ENCODE measurements around the gene POLR1C.
A peak's percentile ranks its signal among the peaks of the same experiment; 100 is the strongest.

POLR1C gene

GRCh38 chr6:43503443-43503842 is 13.4 kb upstream of the POLR1C start:
- no peaks in the 10 kb centered on the region for H3K9me3 ChIP-seq (replicated peaks in 1 of 11)
- no peak overlapping the region; a peak in 1 of 22 replicates for H3K9ac ChIP-seq
- peaks cover 0 to 73% (median 27%) of the 10 kb centered on the region in 11 experiments; a peak in 18 of 22 replicates for H4K20me1 ChIP-seq
- H3K4me3 ChIP-seq: no peak overlapping the region
- no peak overlapping the region for H3K27ac ChIP-seq
- no peak for TF ChIP-seq Cebpa-rat (IDR thresholded peaks at IDR 0.05)
- H3K4me1 ChIP-seq: peaks cover 0 to 19% (median 11%) of the 10 kb centered on the region in 10 experiments; a peak in 16 of 20 replicates
- H3K36me3 ChIP-seq: peaks cover 67 to 78% (median 76%) of the 10 kb centered on the region in 11 experiments
- H3K27me3 ChIP-seq: peaks cover 11 to 16% (median 14%) of the 10 kb centered on the region in 11 experiments
- no peak overlapping the region for H3K4me2 ChIP-seq

GRCh38 chr6:43504756-43505593 is 11.9 kb upstream of the POLR1C start:
- Histone ChIP-seq H4K20me1 (peaks cover 0 to 77% (median 36%) of the 10 kb centered on the region in 11 experiments; a peak in 18 of 22 replicates), H3K4me3 (no peak overlapping the region), H3K9ac (no peak overlapping the region), H3K4me1 (peaks cover 11 to 32% (median 23%) of the 10 kb centered on the region in 10 experiments; a peak in 19 of 20 replicates), H3K27ac (no peak overlapping the region), H3K36me3 (peaks cover 52 to 63% (median 61%) of the 10 kb centered on the region in 11 experiments), H3K9me3 (replicated peaks in 1 of 11) (no peaks in the 10 kb centered on the region), H3K27me3 (peaks cover 26 to 31% (median 29%) of the 10 kb centered on the region in 11 experiments), H3K4me2 (no peak overlapping the region)
- no peak for TF ChIP-seq Cebpa-rat (IDR thresholded peaks at IDR 0.05)

GRCh38 chr6:43505718-43506117 is 11.2 kb upstream of the POLR1C start:
- peaks cover 47 to 58% (median 54%) of the 10 kb centered on the region in 11 experiments for H3K36me3 ChIP-seq

GRCh38 chr6:43506171-43506570 is 10.7 kb upstream of the POLR1C start:
- H3K4me1 ChIP-seq: peaks cover 18 to 42% (median 31%) of the 10 kb centered on the region in 10 experiments
- H3K36me3 ChIP-seq: peaks cover 47 to 58% (median 54%) of the 10 kb centered on the region in 11 experiments
- H3K9ac ChIP-seq: peak overlapping the region in 4 of 11 experiments; percentile 28 to 47 (median 30); a peak in 3 of 22 replicates
- H4K20me1 ChIP-seq: peaks cover 7 to 84% (median 45%) of the 10 kb centered on the region in 11 experiments; a peak in 20 of 22 replicates
- H3K27ac ChIP-seq: 0 out of 22 replicates have a peak overlapping the region, but pooled peaks of 1 of the 11 experiments have one; percentile 12
- H3K9me3 ChIP-seq (replicated peaks in 1 of 11): no peaks in the 10 kb centered on the region
- no peak for TF ChIP-seq Cebpa-rat (IDR thresholded peaks at IDR 0.05)
- peaks cover 32 to 39% (median 36%) of the 10 kb centered on the region in 11 experiments for H3K27me3 ChIP-seq
- H3K4me2 ChIP-seq: peak overlapping the region in 6 of 11 experiments; percentile 0 to 41 (median 18); a peak in 6 of 22 replicates
- H3K4me3 ChIP-seq: no peak overlapping the region

More at GRCh38 chr6:43505718-43506117, 11.2 kb upstream of the POLR1C start:
- H3K27me3 ChIP-seq: peaks cover 32 to 39% (median 35%) of the 10 kb centered on the region in 11 experiments
- H3K4me3 ChIP-seq: no peak overlapping the region
- peaks cover 16 to 38% (median 28%) of the 10 kb centered on the region in 10 experiments for H3K4me1 ChIP-seq
- peak overlapping the region in 5 of 11 experiments; percentile 0 to 41 (median 12); a peak in 4 of 22 replicates for H3K4me2 ChIP-seq
- peak overlapping the region in 4 of 11 experiments; percentile 28 to 47 (median 30); a peak in 1 of 22 replicates for H3K9ac ChIP-seq
- H4K20me1 ChIP-seq: peaks cover 4 to 80% (median 40%) of the 10 kb centered on the region in 11 experiments; a peak in 20 of 22 replicates
- no peaks in the 10 kb centered on the region for H3K9me3 ChIP-seq (replicated peaks in 1 of 11)
- 0 out of 22 replicates have a peak overlapping the region, but pooled peaks of 1 of the 11 experiments have one; percentile 12 for H3K27ac ChIP-seq
- no peak for TF ChIP-seq Cebpa-rat (IDR thresholded peaks at IDR 0.05)

GRCh38 chr6:43506667-43507471 is 10.0 kb upstream of the POLR1C start:
- Histone ChIP-seq H3K4me1 (peaks cover 23 to 49% (median 38%) of the 10 kb centered on the region in 10 experiments), H3K9me3 (replicated peaks in 1 of 11) (no peaks in the 10 kb centered on the region), H3K9ac (peak overlapping the region in 2 of 11 experiments; percentile 31 to 47; a peak in 2 of 22 replicates), H3K27me3 (peaks cover 32 to 39% (median 36%) of the 10 kb centered on the region in 11 experiments), H3K27ac (no peak overlapping the region), H4K20me1 (peaks cover 13 to 91% (median 52%) of the 10 kb centered on the region in 11 experiments; a peak in 20 of 22 replicates), H3K36me3 (peaks cover 49 to 59% (median 55%) of the 10 kb centered on the region in 11 experiments), H3K4me2 (peak overlapping the region in 4 of 11 experiments; percentile 0 to 41 (median 14); a peak in 3 of 22 replicates), H3K4me3 (no peak overlapping the region)
- no peak for TF ChIP-seq Cebpa-rat (IDR thresholded peaks at IDR 0.05)

GRCh38 chr6:43508481-43509141 is 8.3 kb upstream of the POLR1C start:
- Histone ChIP-seq H3K4me2 (peak overlapping the region; percentile 88 to 99 (median 97); a peak in 20 of 22 replicates), H3K4me1 (peaks cover 40 to 67% (median 54%) of the 10 kb centered on the region in 10 experiments), H3K27me3 (peaks cover 32 to 39% (median 36%) of the 10 kb centered on the region in 11 experiments), H3K9me3 (replicated peaks in 1 of 11) (no peaks in the 10 kb centered on the region), H3K27ac (no peak overlapping the region), H4K20me1 (peaks cover 29 to 93% (median 69%) of the 10 kb centered on the region in 11 experiments; a peak in 20 of 22 replicates), H3K36me3 (peaks cover 49 to 59% (median 55%) of the 10 kb centered on the region in 11 experiments), H3K9ac (peak overlapping the region in 1 of 11 experiments; percentile 24; a peak in 2 of 22 replicates), H3K4me3 (peak overlapping the region in 2 of 10 experiments; percentile 64 to 66; a peak in 1 of 20 replicates)
- TF ChIP-seq Cebpa-rat (IDR thresholded peaks at IDR 0.05): no peak

- Histone ChIP-seq H3K4me3 (peak overlapping the region; percentile 60 to 80 (median 68)), H3K4me2 (peak overlapping the region; percentile 88 to 99 (median 97)), H3K9ac (peak overlapping the region; percentile 60 to 79 (median 72); a peak in 20 of 22 replicates), H3K27ac (no peak overlapping the region; a peak in 1 of 22 replicates), H3K36me3 (peaks cover 52 to 59% (median 55%) of the 10 kb centered on the region in 11 experiments), H4K20me1 (peaks cover 34 to 98% (median 75%) of the 10 kb centered on the region in 11 experiments; a peak in 20 of 22 replicates), H3K4me1 (peaks cover 48 to 71% (median 61%) of the 10 kb centered on the region in 10 experiments), H3K27me3 (peaks cover 32 to 39% (median 36%) of the 10 kb centered on the region in 11 experiments), H3K9me3 (replicated peaks in 1 of 11) (no peaks in the 10 kb centered on the region)
- TF ChIP-seq Cebpa-rat (IDR thresholded peaks at IDR 0.05): no peak
Measured at GRCh38 chr6:43509142-43509983, 7.5 kb upstream of the POLR1C start.

Data from BLaER1 treated with 17β-estradiol and CSF1 and Interleukin-3, amounts not matched to agents 10 nM and 100 nM (cell line).